Keratinocyte (primary cell): ENCODE measurements around the gene OR52N4. TPM values are rescaled to one million over a fixed set of nuclear protein-coding genes. Genes with fewer than 3 reads are reported as not detected.

ENCODE experiments used
- DNase-seq: peaks from one replicate; pipeline ENCODE4 v3.0.0-alpha.2; 2011; ENCODE audit warnings: low read depth, missing footprints, low spot score
- FAIRE-seq: peaks from 2 replicates; lab custom pipeline; 2011; peaks lifted over from hg19 to GRCh38; lab: Jason Lieb, UNC
- H2AFZ ChIP-seq: 2 replicates; pipeline ENCODE4 v1.6.0; 2012; ENCODE audit warnings: low read length, control low read depth, inconsistent platforms; ENCODE audit not compliant: control insufficient read depth
- H3K27ac ChIP-seq: 2 replicates; pipeline ENCODE4 v1.5.1; 2011; ENCODE audit warnings: low read length; ENCODE audit not compliant: control insufficient read depth, insufficient read depth
- H3K27me3 ChIP-seq: 3 replicates; pipeline ENCODE4 v1.6.0; 2011; ENCODE audit warnings: low read length; ENCODE audit not compliant: control insufficient read depth, insufficient read depth; ENCODE audit errors: extremely low read depth
- H3K36me3 ChIP-seq, 2 experiments: 2 replicates in 1 of 2; 3 replicates in 1 of 2; pipeline ENCODE4 v1.5.1; 2011; ENCODE audit warnings: low read length in 2 of 2, mild to moderate bottlenecking in 1 of 2; ENCODE audit not compliant: control insufficient read depth in 2 of 2, insufficient read depth in 2 of 2; ENCODE audit errors: extremely low read depth in 1 of 2
- H3K4me1 ChIP-seq: 3 replicates; pipeline ENCODE4 v1.5.1; 2011; ENCODE audit warnings: low read length; ENCODE audit not compliant: control insufficient read depth, insufficient read depth; ENCODE audit errors: extremely low read depth
- H3K4me2 ChIP-seq: 3 replicates; pipeline ENCODE4 v1.6.0; 2011; ENCODE audit warnings: low read depth, low read length; ENCODE audit not compliant: control insufficient read depth, insufficient read depth; ENCODE audit errors: extremely low read depth
- H3K4me3 ChIP-seq, 3 experiments: fragments of 200-600 bp in 1 of 3; sonication (generic) in 1 of 3; 2 replicates in 2 of 3; 3 replicates in 1 of 3; pipeline ENCODE4 v1.5.1; 2011 to 2016; ENCODE audit warnings: low read length in 3 of 3, mild to moderate bottlenecking in 3 of 3, control low read depth in 2 of 3, inconsistent platforms in 1 of 3, low read depth in 1 of 3, mixed read lengths in 1 of 3, mixed run types in 1 of 3, moderate library complexity in 1 of 3; ENCODE audit not compliant: control insufficient read depth in 2 of 3, insufficient read depth in 2 of 3; ENCODE audit errors: extremely low read depth in 1 of 3
- H3K79me2 ChIP-seq: 2 replicates; pipeline ENCODE4 v1.6.0; 2012; ENCODE audit warnings: low read length; ENCODE audit not compliant: control insufficient read depth, insufficient read depth
- H3K9ac ChIP-seq: 3 replicates; pipeline ENCODE4 v1.6.0; 2011; ENCODE audit warnings: low read length; ENCODE audit not compliant: control insufficient read depth, insufficient read depth; ENCODE audit errors: extremely low read depth
- H3K9me1 ChIP-seq: 3 replicates; pipeline ENCODE4 v1.6.0; 2011; ENCODE audit warnings: low read length; ENCODE audit not compliant: control insufficient read depth, insufficient read depth; ENCODE audit errors: extremely low read depth
- H3K9me3 ChIP-seq: 2 replicates; pipeline ENCODE4 v1.5.1; 2012; ENCODE audit warnings: low read depth, low read length; ENCODE audit not compliant: control insufficient read depth
- H4K20me1 ChIP-seq: 3 replicates; pipeline ENCODE4 v1.6.0; 2011; ENCODE audit warnings: low read length; ENCODE audit not compliant: control insufficient read depth, insufficient read depth; ENCODE audit errors: extremely low read depth
- CTCF ChIP-seq, 3 experiments: IDR thresholded peaks in 1 of 3; conservative IDR thresholded peaks in 1 of 3; optimal IDR thresholded peaks in 1 of 3; 2 replicates in 2 of 3; 3 replicates in 1 of 3; pipeline versions ENCODE3 to v1.5.1; 2011; ENCODE audit warnings: low read length in 3 of 3, mild to moderate bottlenecking in 3 of 3, moderate library complexity in 2 of 3, control low read depth in 1 of 3, inconsistent platforms in 1 of 3; ENCODE audit not compliant: insufficient read depth in 2 of 3; ENCODE audit errors: extremely low read depth in 1 of 3
- EZH2 ChIP-seq: IDR thresholded peaks from one replicate; pipeline ENCODE4 v1.6.1; 2012; ENCODE audit warnings: inconsistent platforms, mild to moderate bottlenecking, low read length, moderate library complexity
- dilution Hi-C: fragments of 300-500 bp; cut with MboI; formaldehyde crosslinking; loops from one replicate; pipeline ENCODE4 v1.7.0; 2020; ENCODE audit warnings: low sequenced_read_pairs; ENCODE audit not compliant: extremely low pct_ligation_motif_present
- polyA plus RNA-seq, 5 experiments: library from polyadenylated mRNA; depleted of rRNA in 3 of 5; stranded (reverse) in 3 of 5; stranded (forward) in 1 of 5; unstranded in 1 of 5; fragments of >200 nt; gene quantifications; 1 replicate in 1 of 5; 2 replicates in 3 of 5; 3 replicates in 1 of 5; pipeline versions ENCODE4 v1.2.1 to v1.2.3, GENCODE V29; 2011 to 2012; ENCODE audit warnings: missing spikeins in 2 of 5, low read depth in 1 of 5, low replicate concordance in 1 of 5

The OR52N4 gene
- polyA plus RNA-seq, 1 donor (not counting 4 experiments of a cell fraction or from before 2014, with no cell fraction given): not detected

GRCh38 chr11:5737670-5738392 is 16.2 kb upstream of the OR52N4 start:
- Histone ChIP-seq H3K4me2 (no peak overlapping the region), H3K79me2 (no peaks in the 10 kb centered on the region), H3K4me1 (no peaks in the 10 kb centered on the region), H3K9me1 (no peaks in the 10 kb centered on the region), H2AFZ (no peak overlapping the region), H3K36me3 (no peaks in the 10 kb centered on the region), H3K9ac (no peak overlapping the region), H3K9me3 (no peaks in the 10 kb centered on the region), H4K20me1 (no peaks in the 10 kb centered on the region), H3K4me3 (no peak overlapping the region), H3K27me3 (no peaks in the 10 kb centered on the region), H3K27ac (no peak overlapping the region)
- no peak for DNase-seq
- dilution Hi-C loops: no loop called here
- TF ChIP-seq CTCF (optimal IDR thresholded peaks at IDR 0.05 in 1 of 3, IDR thresholded peaks at IDR 0.05 in 1 of 3, conservative IDR thresholded peaks at IDR 0.05 in 1 of 3; ENCODE audit: extremely low read depth in 1 of 3, insufficient read depth in 2 of 3, low read length in 3 of 3): no peak
- TF ChIP-seq EZH2: no peak
- no peak for FAIRE-seq

GRCh38 chr11:5738431-5738830 is 15.6 kb upstream of the OR52N4 start:
- no peak overlapping the region for H3K9ac ChIP-seq
- H3K27me3 ChIP-seq: no peaks in the 10 kb centered on the region
- H2AFZ ChIP-seq: no peak overlapping the region
- no peak overlapping the region for H3K4me2 ChIP-seq
- H3K27ac ChIP-seq: no peak overlapping the region
- TF ChIP-seq CTCF (optimal IDR thresholded peaks at IDR 0.05 in 1 of 3, IDR thresholded peaks at IDR 0.05 in 1 of 3, conservative IDR thresholded peaks at IDR 0.05 in 1 of 3; ENCODE audit: extremely low read depth in 1 of 3, insufficient read depth in 2 of 3, low read length in 3 of 3): no peak
- no peak for TF ChIP-seq EZH2
- FAIRE-seq: no peak
- dilution Hi-C loops: no loop called here
- H3K4me3 ChIP-seq: no peak overlapping the region
- no peak for DNase-seq
- H3K4me1 ChIP-seq: no peaks in the 10 kb centered on the region
- H4K20me1 ChIP-seq: no peaks in the 10 kb centered on the region
- no peaks in the 10 kb centered on the region for H3K79me2 ChIP-seq
- no peaks in the 10 kb centered on the region for H3K9me1 ChIP-seq
- H3K36me3 ChIP-seq: no peaks in the 10 kb centered on the region
- no peaks in the 10 kb centered on the region for H3K9me3 ChIP-seq
